HG03045 (cell line): ENCODE results near the gene LIN7A.
"Not testable (repeated sequence)": the region's sequence is repeated elsewhere in the genome, so short reads cannot be mapped to it uniquely, and the experiment has no call there.

Source experiments
- ATAC-seq: cut with Tn5 transposase; IDR thresholded peaks from one replicate; pipeline ENCODE4 v1.9.1; 2021; ENCODE audit warnings: mild to moderate bottlenecking, moderate library complexity; ENCODE audit not compliant: unreplicated experiment

LIN7A gene

DNA sequence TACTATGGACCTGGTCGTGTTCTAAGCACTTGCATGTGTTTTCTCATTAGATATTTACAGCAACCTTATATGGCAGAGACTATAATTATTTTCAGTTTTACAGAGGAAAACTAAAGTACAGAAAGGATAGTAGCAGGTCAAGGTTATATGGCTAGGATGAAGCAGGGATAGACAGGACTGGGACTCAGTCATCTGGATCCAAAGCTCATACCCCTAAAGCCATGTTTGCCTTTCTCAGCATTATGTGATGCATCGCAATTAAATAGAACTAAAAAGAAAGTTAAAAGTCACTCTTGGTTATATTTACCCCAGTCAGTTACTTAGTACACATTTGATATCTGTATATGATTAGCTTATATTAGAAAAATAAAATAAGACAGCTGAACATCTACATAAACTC is 13.3 kb downstream of the LIN7A start:
- ATAC-seq = no peak

DNA sequence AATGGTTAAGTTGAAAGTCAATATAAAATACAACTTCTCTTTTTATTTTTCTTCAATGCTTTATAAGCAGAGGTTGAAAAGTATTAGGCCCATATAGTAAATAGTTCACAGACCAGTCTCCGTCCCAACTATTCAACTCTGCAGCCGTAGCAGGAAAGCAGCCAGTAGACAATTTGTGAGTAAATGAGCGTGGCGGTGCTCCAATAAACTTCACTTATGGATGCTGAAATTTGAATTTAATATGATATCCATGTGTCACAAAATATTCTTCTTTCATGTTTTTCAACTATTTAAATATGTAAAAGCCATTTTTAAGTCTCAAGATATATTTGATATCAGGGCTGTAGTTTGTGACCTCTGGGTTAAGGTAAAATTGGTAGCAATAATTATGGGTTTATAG is 17.7 kb downstream of the LIN7A start:
- ATAC-seq = no peak

DNA sequence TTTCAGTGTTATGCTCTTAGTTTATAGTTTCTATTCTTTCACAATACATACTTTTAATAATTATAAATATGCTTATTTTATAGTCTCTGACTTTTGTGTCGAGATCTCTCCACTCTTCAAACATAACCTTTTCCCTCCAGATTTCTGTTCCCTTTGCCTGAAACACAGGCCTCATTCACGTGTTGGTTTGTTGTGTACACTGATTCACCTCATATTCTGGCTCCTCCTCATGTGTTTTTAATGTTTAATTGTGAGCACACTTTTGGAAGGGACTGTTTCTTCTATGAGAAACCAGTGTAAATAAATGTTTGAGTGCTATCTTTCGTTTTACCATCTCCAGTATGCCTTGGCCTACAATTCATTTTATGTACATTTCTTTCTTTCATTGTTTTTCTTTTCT is 20.1 kb downstream of the LIN7A start:
- ATAC-seq = no peak

GRCh38 chr12:80912901-80913770 is 24.6 kb downstream of the LIN7A start:
- no peak for ATAC-seq

DNA sequence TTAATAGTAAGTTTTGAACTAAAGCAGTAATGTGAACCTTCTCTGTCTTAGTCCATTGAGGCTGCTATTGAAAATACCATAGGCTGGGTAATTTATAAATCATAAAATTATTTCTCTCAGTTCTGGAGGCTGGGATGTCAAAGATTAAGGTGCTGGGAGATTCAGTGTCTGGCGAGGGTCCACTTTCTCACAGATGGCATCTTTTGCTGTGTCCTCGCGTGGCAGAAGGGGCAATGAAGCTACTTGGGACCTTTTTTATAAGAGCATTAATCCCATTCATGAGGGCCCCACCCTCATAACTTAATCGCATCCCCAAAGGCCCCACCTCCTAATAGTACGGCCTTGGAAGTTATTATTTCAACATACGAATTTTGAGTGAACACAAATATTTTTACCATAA is 28.4 kb downstream of the LIN7A start:
- no peak for ATAC-seq

- ATAC-seq = no peak
Measured at GRCh38 chr12:80902711-80903110, 35.0 kb downstream of the LIN7A start.

DNA sequence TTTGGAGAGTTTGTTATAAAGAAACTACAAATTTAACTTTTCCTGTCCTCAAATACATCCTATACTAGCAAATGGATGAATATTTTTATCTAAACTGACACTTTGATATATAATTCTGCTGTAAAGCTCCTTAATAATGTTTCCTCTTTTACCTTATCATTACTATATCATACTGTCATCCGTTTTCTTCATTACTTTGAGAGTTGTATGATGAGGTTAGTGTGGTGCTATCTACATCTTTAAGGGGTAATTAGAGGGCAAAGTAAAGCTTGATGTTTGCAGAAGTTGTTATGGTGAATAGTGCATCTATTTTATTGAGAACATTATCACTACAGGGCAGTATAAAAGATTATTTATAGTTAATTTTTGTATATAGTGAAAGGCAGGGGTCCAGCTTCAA is 36.1 kb downstream of the LIN7A start:
- ATAC-seq = no peak

DNA sequence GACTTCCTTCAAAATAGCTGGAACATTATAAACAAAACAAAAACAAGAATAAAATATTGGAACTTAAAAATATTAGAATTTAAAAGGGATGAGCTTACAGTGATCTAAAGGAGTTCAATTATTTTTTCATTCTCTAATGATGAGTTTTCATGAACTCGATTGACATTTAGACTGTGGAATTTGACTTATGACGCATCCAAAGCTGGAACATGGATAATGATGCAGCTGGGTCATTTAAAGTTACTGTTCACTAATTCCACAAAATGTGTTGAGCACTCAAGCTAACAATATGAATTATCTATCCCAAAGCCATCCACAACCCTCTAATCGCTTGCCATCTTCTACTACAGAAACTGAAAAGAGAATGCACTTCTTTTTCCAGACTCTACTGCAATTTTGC is 42.5 kb downstream of the LIN7A start:
- ATAC-seq = no peak

DNA sequence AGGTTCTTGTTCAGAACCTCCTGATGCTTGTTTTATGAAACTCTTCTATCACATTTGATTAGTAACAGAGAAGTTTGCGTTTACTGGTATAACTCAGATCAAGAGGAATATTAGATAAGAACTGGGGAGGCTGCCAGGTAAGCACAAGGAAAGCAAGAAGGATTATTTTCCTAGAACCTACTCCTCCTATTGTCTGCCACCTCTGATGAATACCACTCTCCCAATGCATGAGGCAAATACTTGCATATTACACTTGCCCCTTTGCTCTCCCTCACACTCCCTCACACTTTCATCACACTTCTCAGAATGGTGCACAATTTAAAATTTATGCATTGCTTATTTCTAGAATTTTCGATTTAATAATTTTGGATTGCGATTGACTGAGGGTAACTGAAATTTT is 43.6 kb downstream of the LIN7A start:
- ATAC-seq = no peak

DNA sequence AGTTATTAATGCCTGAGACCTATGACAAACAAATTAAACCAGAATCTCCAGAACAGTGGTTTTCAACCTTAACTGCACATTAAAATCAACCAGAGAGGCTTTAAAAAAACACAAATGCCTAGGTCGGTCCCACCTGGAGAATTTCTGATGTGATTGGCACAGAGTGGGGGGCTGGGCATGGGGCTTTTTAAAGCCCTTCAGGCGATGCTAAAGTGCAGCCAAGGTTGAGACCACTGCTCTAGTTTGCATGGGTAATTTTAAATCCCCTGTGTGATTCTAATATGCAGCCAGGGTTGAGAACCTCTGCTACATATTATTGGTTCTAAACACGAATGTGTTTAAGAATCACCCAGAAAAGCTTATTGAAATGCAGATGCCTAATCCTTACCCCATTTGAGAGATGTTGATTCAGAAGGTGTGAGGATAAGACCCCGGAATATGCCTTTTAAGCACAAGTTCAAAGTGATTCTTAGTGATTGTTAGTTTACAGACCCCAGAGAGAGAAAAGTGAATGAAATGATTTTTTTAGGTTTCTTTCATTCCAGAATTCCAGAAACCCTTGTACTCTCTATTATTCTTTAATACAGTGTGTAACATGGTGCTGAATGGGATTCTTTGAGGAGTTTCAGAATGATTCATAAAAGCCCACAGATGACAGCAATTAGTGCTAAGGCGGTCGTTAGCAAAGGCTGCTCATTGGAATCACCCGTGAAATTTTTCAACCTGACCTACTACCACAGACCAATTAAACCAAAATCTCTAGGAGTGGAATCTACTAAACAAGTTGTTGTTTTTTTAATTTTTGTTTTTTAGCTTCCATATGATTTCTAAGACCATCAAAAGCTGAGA is 44.9 kb downstream of the LIN7A start:
- ATAC-seq = peak; percentile 66

- no peak for ATAC-seq
Measured at GRCh38 chr12:80884651-80885050, 53.1 kb downstream of the LIN7A start.

DNA sequence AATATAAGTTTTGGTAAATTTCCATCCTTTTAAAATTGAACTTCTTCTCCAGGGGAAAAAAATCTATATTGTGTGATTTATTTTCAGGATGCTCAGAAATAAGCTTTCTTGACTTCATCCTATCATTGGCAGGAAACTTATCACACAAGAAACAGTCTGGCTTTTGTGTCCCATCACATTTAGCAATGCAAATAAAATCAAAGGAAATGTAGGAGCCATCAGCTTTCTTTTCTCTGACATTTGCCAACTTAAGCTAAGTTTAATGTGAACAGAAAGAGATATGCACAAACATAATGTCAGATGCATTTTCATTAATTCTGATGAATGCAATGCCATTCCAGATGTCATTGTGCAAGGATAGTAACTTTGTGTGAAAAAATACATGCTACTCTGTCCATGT is 56.6 kb downstream of the LIN7A start:
- no peak for ATAC-seq

DNA sequence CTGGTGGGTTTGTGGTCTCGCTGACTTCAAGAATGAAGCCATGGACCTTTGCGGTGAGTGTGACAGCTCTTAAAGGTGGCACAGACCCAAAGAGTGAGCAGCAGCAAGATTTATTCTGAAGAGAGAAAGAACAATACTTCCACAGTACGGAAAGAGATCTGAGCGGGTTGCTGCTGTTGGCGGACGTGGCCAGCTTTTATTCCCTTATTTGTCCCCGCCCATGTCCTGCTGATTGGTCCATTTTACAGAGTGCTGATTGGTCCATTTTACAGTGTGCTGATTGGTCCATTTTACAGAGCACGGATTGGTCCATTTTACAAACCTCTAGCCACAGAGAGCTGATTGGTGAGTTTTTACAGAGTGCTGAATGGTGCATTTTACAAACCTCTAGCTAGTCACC is 59.3 kb downstream of the LIN7A start:
- not testable (repeated sequence) for ATAC-seq

GRCh38 chr12:80877721-80878265 is 59.9 kb downstream of the LIN7A start:
- ATAC-seq = no peak

DNA sequence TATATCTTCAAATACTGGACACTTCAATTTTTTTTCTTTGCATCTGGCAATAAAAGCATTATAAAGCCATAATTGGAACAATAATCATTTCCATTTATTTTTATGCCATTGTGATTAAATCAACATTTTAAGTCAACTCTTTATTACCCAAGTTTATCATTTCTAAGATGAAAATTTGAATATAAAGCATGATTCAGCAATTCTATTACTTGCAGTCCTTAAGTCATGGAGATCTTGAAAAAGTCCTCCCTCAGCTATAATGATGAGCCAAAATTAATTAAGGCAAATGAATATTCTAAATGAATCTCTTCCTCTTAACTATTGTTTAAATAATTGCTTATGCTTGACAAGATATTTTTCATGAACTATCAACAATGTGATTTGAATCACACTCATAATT is 65.7 kb downstream of the LIN7A start:
- no peak for ATAC-seq

GRCh38 chr12:80869264-80869663 is 68.5 kb downstream of the LIN7A start:
- no peak for ATAC-seq

GRCh38 chr12:80868576-80868975 is 69.2 kb downstream of the LIN7A start:
- ATAC-seq = no peak

DNA sequence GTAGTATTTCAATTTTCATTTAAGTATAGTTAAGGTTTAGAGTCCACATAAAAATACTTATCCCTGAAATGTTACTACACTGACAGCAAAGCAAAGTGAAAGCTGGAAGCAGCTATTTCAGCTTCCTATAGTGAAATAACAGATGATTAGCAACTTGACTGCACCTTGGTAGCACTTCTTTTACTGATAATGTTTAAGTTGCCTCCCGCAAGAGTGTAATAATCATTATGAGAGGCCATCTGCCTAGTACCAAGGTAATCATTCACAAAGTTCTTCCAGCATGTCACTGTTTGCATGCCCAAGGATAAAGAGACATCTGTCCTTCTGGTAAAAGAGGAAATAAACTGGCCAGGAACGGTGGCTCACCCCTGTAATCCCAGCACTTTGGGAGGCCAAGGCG is 69.8 kb downstream of the LIN7A start:
- no peak for ATAC-seq

GRCh38 chr12:80864046-80864735 is 73.5 kb downstream of the LIN7A start:
- ATAC-seq = no peak

DNA sequence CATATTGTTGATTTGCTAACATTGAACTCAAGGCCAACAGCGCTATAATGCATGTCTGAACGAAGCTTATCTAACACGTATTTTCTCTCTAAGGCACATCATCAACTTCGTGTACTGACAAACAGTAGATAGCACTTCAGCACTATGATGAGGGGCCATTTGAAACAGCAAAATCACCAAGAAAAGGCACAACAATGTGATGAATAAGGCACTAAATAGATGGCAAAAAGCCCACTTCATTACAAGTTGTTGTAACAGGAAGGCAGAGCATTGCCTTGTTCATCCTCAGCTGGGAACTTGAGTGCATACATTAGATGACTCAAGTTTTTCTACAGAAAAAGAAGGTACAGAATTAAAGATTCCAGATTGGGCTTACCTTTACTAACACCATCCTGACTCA is 75.2 kb downstream of the LIN7A start:
- no peak for ATAC-seq
